HG03060 (cell line): Measurements from ENCODE around the gene CHMP4B.
"Not testable (repeated sequence)": the region's sequence is repeated elsewhere in the genome, so short reads cannot be mapped to it uniquely, and the experiment has no call there.

Experiments used
- ATAC-seq: cut with Tn5 transposase; IDR thresholded peaks from one replicate; pipeline ENCODE4 v1.9.1; 2021; ENCODE audit warnings: low read depth, moderate number of reproducible peaks; ENCODE audit not compliant: unreplicated experiment

Gene CHMP4B

DNA sequence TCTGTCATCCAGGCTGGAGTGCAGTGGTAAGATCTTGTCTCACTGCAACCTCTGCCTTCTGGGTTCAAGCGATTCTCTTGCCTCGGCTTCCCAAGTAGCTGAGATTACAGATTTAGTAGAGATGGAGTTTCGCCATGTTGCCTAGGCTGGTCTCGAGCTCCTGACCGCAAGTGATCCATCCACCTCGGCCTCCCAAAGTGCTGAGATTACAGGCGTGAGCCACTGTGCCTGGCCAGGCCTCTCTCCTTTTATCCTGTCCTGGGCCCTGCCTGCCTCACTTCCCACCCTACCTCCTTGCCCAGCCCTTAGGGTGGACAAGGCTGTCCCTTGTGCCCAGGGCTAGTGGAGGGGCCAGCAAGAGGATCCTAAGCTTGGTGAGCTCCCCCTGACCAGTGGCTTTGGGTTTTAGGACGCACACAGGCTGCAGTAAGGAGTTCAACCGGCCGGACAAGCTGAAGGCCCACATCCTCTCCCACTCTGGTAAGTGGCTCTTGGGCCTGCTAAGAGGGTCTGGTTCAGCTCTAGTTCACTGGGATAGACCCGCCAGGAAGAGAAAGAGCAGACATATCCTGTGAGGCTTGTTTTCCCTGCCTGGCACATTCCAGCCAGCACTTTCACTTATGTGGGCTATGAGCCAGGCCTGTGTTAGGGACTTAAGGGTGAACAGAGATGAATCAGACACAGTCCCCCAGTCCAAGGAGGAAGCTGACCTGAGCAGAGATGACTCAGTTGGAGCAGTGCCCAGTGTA lies 21.9 kb upstream of the CHMP4B start:
- ATAC-seq: no peak

DNA sequence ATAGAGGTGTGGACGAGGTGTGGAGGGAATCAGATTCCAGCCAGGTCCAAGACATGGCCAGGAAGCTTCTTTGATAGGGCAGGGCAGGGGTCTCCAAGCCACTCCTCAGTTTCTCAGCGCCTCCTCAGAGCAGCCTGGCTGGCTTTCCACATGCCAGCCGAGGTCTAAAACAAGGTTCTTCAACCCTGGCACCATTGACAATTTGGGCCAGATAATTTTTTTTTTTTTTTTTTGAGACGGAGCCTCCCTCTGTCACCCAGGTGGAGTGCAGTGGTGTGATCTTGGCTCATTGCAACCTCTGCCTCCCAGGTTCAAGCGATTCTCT lies 21.3 kb upstream of the CHMP4B start:
- no peak for ATAC-seq

DNA sequence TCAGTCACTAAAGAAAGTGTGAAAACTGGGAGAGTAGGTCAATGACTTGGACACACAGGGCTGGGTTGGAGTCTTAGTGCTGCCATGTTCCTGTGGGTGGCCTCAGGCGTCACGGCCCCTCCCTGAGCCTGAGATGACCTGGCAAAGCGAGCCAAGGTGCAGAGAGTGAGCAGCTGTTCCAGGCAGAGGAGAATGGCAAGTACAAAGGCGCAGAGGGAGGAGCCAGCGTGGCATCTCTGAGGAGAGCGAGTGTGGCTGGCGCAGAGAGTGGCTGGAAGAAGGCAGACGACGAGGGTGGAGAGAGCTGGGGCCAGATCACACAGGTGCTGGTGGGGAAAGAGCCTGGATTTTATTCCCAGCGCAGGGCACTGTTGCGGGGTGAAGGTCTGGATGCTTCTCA lies 20.6 kb upstream of the CHMP4B start:
- no peak for ATAC-seq

DNA sequence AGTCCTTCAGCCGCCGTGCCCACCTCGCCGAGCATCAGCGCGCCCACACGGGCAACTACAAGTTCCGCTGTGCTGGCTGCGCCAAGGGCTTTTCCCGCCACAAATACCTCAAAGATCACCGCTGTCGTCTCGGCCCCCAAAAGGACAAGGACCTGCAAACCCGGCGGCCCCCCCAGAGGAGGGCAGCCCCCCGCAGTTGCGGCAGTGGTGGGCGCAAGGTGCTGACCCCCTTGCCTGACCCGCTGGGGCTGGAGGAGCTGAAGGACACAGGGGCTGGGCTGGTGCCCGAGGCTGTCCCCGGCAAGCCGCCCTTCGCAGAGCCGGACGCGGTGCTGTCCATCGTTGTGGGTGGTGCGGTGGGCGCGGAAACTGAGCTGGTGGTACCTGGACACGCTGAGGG lies 20.1 kb upstream of the CHMP4B start:
- no peak for ATAC-seq

DNA sequence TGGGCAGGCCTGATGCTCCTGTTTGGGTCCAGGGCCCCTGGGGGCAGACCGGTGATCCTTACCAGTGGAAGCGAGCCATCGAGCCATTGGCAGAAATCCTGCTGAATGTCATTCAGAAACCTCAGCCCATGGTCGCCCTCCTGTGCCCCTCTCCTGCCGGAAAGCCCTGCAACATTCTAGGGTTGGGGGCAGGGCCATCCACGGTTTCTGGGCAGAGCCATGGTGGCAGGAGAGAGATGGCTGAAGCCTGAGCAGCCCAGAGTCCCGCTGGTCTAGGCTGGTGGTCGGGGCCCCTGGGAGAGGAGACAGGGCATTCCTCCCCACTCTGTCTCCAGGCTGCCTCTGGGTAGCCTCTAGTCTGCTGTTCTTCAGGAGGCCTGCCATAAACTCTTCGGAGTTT lies 19.6 kb upstream of the CHMP4B start:
- no peak for ATAC-seq

DNA sequence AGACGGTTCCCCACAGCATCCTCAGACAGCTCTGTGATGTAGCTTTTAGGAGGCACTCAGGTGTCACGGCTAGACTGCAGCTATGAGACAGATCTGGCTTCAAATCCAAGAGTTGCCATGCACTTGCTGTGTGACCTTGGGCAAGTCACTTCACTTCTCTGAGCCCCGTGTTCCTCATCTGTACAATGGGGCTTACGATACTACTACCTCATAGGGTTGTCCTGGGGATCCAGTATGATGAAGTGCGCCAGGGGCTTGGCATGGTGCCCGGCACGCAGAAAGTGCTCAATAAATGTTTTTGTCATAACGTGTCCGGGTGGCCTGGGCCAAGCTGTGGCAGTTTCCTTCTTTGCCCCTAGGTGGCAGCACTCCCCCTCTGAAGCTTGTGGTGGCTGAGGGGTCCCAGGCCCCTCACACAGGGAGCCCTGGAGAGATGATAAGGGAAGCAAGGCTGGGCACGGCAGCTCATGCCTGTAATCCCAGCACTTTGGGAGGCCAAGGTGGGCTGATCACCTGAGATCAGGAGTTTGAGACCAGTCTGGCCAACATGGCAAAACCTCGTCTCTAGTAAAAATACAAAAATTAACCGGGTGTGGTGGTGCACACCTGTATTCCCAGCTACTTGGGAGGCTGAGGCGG lies 19.1 kb upstream of the CHMP4B start:
- ATAC-seq: no peak

DNA sequence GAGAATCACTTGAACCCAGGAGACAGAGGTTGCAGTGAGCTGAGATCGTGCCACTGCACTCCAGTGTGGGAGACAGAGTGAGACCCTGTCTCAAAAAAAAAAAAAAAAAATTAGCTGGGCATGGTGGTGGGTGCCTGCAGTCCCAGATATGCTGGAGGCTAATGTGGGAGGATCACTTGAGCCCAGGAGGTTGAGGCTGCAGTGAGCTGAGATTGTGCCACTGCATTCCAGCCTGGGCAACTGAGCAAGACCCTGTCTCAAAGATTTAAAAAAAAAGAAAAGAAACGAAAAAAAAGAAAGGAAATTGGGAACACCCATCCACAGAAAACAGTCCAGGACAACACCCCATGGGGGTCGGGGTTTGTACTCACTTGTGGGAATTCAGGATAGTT lies 18.6 kb upstream of the CHMP4B start:
- not testable (repeated sequence) for ATAC-seq

DNA sequence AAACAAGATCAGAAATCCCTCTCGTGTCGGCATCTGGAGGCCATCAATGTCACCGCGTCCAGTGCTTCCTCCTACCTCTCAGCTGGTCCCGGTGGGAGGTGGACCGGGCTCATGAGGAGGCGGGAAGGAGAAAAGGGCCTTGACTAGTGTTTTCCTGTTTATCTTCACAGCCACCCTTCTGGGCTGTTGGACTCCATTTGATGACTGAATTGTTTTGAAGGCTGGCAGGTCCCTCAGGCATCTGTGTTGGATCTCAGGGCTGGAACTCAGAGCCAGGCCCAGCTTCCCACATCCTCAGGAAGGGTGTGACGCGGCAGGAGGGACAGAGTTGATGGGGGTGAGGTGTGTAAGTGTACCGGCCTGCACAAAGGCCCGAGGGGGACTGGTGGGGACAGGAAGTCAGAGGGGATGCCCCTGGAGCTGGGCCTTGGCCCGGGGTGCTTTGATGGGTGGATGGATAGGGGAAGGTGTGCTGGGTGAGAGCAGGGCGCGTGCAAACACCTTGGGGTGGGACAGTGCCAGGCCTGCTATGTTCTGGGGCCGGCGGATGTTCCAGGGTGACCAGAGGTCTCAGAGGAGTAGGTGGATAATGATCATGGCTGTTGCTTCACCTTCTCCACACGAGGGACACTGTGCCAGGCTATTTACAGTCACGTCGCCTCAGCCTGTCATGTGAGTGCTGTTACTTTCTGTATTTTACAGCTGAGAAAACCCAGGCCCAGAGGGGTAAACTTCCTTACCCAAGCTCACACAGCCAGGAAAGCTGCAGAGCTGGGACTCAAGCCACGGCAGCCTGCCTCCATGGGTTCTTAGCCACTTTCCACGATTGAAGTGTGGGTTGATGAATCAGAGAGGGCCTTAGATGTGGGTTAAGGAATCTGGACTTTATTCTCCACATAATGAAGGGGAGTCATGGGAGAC lies 17.9 kb upstream of the CHMP4B start:
- ATAC-seq: no peak

DNA sequence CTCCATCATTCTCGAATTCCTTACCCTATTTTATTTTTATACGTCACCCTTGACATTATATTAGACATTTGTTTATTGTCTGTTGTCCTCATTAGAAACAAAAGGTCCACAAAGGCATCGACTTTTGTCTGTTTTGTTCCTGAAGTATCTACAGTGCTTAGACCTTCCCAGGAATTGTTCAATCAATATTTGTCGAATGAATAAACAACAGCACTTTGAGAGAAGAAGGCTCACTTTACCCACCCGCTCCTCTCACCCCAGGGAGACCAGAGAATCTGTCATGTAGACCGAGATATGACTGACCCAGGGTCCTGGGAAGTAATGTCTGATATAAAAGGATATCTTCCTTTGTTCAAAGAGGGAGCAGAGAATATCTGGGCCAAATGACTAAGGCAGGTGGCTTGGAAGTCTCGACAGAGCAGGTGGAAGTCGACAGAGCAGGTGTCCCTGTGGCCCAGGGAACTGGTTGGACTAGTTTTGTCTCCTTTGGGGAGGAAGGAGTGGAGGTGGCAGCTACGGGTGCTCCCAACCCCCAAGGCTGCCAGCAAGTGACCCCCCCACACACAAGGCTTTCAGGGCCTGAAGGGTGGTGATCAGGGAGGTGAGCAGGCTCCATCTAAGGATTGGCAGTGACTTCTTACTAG lies 14.8 kb upstream of the CHMP4B start:
- no peak for ATAC-seq

DNA sequence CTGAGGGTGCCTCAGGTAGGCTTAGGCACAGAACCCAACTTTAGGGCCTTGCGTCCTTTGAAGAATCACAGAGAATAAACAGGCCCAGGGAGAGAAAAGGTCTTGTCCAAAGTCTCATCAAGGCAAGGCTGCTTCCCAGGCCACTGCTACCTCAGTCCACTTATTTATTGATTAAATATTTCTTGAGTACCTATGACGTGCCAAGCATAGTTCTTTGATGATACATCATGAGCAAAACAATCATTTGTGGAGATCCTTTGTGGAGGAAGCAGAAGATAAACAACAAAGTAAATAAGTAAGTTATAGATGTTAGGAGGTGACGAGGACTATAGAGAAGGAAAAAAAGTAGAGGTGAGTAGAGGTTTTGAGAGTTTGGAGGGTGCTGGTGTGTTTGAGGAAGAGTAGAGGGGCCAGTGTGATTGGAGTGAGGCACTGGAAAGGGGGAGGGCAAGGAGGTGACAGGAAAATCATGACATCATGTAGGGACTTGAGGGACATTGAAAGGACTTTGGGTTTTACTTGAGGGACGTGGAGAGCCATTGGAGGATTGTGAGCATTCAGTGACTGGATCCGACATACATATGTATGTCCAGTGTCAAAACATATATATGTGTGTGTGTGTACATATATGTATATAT lies 14.1 kb upstream of the CHMP4B start:
- no peak for ATAC-seq

DNA sequence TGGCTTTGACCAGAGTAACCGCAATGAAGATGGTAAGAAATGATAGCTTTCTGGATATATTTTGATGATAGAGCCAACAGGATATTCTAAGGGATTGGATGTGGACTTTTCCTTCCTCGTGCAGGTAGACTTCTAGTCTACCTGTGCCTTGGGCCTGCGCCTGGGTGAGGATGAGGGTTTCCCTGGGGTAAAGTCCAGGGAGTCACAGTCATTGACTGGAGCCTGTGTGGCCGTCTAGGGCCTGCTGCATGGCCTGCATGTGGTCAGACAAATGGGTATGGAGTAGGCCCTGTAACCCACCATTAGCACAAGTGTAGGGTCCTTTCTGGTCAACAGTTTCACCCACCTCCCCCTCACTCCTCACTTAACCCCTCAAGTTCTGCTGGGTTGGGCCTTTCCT lies 12.7 kb upstream of the CHMP4B start:
- no peak for ATAC-seq

DNA sequence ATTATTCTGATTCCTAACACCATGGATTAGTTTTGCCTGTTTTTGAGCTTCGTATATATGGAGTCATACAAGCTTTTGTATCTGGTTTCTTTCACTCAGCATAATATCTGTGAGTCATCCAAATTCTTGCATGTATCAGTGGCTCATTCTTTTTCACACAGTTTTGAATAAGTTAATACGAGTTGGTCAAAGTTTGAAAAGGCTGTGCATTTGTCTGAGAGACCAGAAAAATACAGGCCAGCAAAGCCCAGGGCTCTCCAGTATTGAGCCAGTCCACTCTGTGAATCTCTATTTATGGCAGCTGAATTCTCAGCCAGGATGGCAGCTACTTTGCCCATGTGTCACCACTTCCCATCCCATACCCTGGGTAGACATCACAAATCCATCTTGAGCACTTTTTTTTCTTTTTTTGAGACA lies 7.2 kb upstream of the CHMP4B start:
- ATAC-seq: no peak

DNA sequence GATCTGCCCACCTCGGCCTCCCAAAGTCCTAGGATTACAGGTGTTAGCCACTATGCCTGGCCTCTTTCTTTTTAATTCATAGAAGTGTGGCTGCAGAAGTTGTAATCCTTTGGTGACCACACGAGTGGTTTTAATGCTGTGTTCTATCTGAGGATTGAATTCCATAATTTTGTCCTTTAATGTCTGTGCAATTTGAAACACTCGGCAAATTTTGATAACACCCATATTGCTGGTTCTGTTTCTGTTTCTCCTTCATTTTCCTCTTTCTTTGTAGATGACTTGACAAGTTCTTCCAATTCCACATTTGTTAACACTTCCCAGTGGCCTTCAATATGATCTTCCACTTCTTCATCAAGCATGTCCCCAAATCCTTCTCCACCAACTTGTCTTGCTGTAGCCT lies 2.8 kb upstream of the CHMP4B start:
- ATAC-seq: no peak

DNA sequence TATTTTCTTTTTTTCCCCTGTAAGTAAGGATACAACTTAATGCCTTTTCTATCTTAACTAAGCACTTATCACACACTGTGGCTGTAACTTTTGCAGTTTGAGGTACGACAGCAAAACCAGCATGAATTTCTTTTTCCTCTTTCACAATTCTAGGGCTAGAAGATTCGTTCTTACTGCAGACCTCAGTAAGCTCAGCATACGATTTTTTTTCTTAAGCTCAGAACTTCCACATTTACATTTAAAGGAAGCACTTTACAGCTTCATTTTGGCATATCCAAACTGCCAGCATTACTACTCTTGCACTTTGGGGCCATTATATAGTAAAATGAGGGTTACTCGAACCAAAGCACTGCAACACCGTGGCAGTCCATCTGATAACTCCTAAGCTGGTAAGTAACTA lies 889 bp upstream of the CHMP4B start:
- ATAC-seq: no peak

DNA sequence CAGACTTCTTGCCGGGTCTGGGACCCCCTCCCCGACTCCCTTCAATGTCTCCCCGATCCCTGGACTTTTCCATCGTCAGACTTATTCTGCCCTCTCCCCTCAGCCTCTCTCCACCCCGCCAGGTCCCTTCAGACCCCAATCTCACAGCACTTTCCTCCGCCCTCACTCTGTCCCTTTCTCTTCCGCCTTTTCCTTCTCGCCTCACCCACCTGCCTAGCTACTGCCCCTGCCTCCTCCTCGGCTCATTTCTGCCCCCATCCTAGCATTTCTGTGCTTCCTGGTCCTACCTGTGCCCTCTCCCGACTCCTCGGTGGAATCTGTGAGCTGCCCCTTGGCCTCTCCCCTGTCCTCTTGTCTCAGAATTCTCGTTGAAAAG lies 616 bp downstream of the CHMP4B start:
- no peak for ATAC-seq

DNA sequence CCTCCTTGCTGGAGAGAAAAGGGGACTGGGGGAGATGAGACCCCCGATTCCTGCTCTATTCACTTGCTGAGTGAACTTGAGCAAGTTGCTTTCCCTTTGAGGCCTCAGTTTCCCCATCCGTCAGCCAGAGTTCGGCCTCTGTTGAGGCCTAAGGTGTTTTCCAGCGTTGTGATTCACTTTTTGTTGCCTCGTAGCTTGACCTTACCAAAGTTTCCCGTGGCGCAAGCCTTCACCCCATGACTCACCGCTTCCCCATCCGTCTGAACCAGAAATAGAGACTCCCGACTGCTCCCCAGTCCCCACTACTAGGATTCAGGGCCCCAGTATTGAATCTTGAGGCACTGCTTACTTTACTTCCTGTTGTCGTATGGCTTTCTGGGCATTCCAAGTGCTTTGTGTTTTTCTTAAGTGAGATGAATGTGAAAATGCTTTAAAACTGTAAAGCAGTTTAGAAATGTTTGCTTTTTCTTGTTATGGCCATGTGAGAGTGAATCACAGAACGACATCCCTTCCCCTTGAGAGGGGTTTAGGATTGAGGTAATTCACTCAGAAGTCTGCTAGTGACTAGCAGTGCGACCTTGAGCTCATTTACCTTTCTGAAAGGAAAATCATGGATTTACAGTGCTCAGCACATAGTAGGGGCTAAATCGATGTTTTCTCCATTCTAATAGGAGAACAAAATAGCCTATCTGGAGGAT lies 1.2 kb downstream of the CHMP4B start:
- ATAC-seq: no peak

DNA sequence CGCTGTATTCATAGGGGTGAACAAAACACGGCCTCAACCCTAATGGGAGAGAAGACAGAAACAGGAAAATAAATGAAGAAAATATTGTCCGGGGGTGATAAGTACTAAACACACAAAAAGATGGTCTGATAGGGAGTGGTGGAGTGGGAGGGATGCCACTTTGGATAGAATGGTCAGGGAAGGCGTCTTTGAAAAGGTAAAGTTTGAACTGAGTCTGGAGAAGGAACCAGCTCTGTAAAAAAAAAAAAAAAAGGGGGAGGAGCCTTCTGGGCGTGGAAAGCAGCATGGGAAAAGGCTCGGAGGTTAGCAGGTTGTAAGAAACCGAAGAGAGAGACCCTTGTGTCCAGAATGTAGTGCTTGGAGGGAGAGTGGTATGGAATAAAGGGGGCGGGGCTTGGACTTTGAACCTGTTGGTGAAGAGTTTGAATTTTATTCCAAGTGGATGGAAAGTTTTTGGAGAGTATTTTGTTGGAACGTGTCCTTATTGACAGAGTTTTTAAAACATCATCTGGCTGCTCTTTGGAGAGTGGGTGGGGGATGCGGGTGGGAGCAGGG lies 1.8 kb downstream of the CHMP4B start:
- ATAC-seq: no peak

DNA sequence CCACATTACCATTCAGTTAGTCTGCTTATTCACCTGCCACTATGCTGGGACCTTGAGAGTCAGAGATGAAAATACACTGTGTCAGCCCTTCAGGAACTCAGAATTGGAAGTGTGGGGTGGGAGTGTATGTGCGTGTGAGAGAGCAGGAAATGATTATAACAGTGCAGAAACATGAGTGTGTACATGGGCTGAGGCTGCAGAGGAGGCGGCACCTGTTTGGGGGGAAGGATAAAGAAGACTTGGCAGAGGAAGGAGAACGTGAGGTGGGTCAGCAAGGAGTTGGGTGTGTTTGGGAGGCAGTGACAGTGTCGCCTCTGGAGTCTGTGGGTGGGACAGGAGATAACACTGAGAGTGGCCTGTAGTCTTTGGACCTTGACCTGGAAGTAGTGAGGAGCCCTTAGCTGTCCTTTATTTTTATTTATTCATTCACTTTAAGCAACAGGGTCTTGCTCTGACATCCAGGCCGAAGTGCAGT lies 3.1 kb downstream of the CHMP4B start:
- ATAC-seq: no peak

DNA sequence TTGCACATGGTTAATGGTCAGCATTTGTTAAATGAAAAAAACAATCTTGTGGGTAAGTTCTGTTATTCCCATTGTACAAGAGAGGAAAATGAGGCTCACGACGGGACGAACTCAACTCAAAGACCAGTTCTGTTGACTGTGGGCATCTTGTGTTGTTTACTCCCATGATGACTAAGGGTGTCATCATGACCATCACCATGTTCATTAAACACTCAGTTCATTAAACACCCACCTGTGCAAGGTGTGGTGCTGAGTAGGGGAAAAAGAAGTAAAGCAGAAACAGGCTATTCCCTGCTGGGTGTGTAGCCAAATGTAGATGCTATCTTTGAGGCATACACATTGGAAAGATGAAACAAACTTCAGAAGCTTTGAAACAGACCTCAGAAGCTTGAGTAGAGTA lies 4.5 kb downstream of the CHMP4B start:
- no peak for ATAC-seq

DNA sequence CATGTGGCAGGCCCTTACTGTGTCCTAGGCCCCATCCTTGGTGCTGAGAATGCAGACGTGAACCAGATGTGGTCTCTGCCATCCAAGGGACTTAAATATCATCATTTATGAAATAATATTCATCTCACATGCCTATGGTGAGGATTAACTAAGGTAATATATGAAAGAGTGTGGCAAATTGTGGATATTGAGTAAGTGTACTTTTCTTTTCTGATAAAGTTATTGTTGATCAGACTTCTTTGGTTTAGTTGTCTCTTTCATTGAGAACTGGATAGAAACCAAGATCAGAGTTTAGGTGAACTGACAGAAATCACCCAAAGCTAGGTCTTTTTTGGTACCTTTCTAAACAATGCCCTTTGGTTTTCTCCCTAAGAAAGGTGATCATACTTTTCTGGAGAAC lies 5.0 kb downstream of the CHMP4B start:
- no peak for ATAC-seq
